DMS53 treated with DMSO at 0.1 percent for 48 hours (cell line): ENCODE data around the gene ZBTB46.

Experiments used
- DNase-seq: peaks from one replicate; lab custom pipeline; 2025; ENCODE audit not compliant: unreplicated experiment; lab: John Stamatoyannopoulos, UW

ZBTB46 gene

DNA sequence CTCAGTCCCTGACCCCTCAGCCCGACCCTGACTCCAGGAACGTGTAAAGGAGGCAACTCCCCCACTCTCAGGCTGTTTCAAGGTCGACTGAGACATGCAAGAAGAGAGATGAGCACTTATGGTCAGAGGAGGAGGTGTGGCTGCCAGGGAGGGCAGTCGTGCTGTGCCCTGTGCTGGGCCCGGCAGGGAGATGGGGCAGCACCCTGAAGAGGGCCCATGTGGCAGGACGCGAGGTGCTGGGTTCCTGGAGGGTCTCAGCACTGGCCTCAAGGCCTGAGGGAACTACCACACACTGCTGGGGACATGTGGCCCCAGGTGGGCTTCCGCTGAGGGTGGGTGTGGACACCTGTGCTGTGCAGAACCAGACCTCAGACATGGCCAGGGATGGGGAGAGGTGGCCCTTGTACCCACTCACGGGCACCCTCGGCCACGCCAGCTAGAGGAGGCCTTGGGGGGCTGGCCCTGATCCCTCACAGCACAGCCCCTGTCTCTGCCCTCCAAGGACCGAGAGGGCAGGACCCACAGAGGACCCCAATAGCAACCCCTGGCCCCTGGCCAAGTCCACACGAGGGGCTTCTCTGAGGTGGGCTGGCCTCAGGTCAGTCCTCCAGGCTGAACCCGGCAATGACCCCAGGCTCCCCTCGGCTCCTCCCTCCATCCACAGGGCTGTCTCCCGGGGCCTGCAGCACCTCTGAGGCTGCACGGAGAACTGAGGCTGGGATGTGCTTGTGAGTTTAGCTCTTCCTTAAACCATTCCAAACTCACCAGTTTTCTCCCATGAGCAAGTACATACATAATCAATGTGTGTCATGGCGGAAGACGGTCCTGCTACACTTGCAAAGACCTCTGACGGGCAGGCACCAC, 82.8 kb downstream of the ZBTB46 start:
- DNase-seq = no peak

DNA sequence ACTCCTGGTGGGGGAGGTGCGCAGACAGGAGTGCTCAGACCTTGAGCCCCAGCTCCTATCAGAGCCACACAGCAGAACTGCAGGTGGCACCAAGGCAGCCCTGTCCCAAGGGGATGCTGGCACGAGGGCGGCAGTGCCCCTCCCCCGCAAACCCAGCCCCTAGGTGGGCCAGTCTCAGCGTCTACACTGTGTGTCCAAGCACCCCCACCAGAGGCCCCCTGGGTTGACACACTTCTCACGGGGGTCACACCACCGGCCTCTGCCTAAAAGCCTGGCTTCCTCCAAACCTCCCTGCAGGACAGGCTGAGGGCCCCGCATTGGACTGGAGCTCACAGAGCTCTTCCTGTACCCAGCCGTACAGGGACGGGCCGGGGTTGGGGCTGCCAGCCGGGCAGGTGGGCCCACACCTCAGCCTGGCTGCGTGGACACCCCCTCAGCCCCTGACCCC, 83.4 kb downstream of the ZBTB46 start:
- DNase-seq = no peak

DNA sequence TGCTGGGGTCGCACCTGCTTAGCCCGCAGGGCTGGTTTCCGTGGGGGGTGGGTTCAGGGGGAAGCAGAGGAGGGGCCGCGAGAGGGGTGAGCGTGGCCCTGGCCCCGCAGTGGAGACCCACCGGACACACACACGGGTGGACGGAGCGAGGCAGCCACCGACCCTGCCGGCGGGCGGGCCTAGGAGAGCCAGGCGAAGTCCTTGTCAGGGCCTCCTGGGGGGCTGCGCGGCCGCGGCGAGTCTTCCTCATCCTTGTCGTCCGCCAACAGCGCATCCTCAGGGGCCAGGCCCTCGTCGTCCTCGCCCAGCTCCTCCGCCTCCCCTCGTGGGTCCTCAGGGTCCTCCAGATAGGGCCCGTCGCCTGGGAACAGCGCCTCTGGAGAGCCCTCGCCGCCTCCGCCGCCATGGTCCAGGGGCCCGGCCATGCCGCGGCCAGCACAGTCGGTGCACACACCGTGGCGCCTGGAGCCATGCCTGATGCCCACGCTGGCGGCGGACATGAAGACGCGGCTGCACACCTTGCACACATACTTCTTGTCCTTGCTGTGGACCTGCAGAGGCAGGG, 84.2 kb downstream of the ZBTB46 start:
- DNase-seq = no peak

DNA sequence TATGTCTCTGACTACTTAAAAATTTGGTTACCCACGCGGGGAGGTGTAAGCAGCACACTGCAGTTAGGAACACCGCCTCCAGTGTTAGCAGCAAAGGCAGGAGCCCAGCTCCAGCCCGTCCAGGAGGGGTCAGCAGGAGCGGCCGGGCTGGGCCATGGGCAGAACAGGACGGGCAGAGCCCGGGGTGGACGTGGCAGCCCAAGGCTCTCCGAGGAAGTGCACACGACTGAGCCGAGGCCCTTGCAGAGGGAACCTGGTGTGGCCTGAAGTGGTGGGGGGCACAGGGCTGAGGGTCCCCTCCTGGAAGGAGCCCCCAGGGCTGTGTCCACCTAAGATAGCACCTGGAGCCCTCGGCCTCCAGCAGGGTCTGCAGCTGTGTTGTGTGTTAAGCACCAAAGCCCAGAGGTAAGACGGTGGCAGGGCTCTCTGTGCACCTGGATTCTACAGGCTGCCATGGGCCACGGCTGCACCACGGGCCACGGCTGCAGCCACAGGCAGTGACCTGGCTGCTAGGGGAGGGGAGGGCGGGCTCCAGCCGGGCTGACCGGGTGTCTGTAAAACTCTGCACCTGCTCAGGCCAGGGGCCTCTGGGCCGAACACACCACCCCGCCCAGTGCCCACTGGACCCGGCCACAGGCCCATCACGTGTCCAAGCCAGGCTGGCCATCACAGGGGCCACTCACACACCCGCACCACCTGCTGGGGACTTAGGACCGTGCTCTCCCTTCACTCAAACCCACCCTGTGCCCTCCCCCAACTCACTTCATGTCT, 84.9 kb downstream of the ZBTB46 start:
- DNase-seq = no peak

DNA sequence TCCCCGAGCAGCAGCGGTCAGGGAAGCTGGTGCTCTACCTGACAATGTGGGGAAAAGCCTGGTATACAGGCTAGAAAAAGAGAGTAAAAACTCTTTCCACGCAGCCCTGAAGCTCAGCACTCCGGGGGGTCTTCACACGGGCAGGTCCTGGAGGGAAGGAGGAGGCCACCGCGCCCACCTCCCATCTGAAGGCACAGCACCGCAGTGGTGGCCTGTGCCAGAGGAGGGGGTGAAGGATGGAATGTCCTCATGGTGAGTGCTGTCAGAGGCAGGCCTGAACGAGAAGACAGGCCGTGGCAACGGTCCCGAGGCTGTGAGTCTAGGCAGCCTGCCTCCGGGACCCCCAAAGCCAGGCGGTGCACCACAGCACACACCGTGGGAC, 85.6 kb downstream of the ZBTB46 start:
- no peak for DNase-seq

DNA sequence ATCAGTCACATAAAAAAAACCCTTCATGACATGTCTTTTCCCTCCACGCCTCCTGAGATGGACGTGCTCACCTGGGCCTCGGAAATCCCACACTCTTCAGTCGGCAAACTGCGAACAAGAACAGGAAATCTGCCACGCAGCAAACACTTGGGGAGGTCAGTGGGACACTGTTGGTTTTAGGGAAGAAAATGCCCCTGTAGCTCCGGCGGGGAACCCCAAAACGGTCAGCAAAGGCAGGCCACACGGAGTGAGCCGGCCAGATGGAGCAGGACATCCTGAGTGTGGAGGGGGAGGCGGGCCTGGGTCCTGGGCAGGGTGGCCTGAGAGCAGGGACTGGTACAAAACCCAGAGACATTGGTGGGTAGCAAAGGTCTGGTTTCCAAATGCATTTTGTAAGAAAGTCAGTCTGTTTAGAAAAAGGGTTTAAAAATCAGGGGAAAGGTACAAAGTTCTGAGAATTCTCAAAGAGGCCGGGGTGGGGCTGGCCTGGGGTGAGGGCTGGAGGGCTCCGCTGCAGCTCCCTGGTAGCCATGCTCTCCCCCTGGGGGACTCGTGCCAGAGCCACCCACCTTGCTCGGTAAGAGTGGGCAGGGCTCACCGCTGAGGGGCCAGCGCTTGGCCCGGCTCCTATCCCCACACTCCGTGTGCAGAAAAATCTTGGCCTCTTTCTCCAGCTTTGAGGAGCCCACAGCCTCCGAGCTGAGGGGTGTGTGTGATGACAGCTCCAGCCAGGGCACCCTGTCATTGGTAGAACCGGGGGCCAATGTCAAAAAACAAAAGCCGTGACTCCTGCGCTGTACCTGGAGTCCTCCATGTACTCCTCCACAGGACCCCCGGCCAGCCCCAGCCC, 86.3 kb downstream of the ZBTB46 start:
- no peak for DNase-seq

DNA sequence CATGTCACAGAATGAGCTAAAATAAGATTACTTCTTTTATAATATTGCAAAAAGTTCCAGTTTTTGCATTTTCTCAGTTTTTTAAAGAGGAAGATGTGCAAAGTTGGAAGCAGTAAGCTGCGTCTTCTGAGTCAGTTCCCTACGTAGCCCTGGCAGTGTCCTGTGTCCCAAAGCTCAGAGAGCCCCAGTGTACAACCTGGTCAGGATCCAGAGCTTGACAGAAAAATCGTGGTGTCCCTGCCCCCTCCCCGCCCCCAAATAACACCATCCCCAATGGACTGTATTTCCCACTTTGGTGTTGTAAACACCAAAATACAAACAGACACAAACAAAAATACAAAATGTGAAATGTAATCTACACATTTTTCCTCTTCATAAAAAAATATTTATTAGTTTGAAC, 86.9 kb downstream of the ZBTB46 start:
- no peak for DNase-seq

DNA sequence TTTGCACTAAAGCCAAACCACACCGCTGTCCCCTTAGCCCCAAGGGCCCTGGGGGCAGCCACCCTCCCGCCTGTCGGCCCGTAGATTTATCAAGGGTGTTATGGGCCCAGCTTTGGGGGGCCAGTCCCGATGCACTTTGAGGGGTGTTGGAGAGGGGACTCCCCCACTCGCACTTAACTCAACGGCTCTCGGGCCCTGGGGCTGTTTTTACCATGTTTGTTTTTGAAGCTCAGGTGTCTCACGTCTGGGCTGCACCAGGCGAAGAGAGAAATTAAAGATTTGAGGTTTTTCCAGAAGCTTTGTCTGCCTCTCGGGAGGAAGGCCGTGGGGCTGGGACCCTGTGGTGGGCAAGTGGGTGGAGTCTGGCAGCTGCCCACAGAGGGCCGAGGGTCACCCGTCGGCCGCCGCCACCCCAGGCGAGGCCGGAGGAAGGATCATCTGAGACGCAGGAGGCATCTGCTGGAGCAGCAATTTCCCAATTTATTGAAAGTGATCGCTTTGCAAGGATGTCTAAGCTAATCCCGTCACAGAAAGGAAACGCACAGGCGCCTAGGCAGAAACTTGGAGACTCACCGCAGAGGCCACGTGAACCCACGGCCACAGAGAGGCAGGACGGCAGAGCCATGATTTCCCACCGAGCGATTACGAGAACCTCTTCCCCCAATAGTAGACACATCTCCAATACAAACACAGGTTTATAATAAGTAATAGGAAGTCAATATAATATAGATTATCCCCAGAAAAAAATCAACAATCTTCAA, 87.7 kb downstream of the ZBTB46 start:
- no peak for DNase-seq

DNA sequence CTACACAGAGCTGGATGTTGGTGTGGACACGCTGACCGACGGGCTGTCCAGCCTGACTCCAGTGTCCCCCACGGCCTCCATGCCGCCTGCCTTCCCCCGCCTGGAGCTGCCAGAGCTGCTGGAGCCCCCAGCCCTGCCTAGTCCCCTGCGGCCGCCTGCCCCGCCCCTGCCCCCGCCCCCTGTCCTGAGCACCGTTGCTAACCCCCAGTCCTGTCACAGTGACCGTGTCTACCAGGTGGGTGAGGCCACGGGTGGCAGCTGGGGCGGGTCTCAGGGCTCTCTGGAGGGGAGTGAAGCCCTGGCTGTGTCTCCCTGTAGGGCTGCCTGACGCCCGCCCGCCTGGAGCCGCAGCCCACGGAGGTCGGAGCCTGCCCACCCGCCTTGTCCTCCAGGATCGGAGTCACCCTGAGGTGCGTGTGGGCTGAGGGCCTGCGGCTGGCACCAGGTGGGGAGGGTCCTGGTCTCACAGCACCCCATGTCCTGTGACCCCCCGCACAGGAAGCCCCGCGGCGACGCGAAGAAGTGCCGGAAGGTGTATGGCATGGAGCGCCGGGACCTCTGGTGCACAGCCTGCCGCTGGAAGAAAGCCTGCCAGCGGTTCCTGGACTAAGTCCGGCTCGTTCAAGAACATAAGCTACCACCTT, 88.6 kb downstream of the ZBTB46 start:
- no peak for DNase-seq

DNA sequence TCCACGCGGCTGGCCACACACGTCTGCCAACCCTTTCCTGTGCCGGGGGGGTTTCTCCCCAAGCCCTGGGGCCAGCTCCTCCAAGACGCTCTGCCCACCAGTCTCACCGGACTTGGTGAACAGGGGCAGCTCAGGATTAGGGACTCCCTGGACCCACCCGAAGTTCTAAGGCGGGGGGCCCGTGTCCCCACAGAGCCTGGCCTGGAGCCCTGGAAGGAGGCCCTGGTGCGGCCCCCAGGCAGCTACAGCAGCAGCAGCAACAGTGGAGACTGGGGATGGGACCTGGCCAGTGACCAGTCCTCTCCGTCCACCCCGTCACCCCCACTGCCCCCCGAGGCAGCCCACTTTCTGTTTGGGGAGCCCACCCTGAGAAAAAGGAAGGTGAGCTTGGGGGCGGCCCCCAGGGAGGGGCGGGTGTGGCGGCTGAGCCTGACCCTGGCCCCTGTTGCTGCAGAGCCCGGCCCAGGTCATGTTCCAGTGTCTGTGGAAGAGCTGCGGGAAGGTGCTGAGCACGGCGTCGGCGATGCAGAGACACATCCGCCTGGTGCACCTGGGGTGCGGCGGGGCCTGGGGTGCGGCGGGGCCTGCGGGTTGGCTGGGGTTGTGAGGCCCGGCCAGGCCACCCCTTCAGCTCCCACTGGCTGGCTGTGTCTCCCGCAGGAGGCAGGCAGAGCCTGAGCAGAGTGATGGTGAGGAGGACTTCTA, 89.2 kb downstream of the ZBTB46 start:
- DNase-seq = no peak

DNA sequence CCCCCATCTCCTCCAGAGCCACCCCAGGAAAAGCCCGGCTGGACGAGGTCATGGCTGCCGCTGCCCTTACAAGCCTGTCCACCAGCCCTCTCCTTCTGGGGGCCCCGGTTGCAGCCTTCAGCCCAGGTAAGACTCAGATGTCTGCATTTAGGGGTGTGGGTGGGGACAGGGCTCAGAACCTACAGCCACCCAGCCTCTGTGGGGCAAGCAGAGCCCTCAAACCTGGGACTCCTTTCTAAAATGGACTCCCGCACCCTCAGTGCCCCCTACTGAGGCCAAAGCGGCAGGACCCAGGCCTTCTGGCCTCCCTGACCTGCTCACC, 89.7 kb downstream of the ZBTB46 start:
- no peak for DNase-seq

DNA sequence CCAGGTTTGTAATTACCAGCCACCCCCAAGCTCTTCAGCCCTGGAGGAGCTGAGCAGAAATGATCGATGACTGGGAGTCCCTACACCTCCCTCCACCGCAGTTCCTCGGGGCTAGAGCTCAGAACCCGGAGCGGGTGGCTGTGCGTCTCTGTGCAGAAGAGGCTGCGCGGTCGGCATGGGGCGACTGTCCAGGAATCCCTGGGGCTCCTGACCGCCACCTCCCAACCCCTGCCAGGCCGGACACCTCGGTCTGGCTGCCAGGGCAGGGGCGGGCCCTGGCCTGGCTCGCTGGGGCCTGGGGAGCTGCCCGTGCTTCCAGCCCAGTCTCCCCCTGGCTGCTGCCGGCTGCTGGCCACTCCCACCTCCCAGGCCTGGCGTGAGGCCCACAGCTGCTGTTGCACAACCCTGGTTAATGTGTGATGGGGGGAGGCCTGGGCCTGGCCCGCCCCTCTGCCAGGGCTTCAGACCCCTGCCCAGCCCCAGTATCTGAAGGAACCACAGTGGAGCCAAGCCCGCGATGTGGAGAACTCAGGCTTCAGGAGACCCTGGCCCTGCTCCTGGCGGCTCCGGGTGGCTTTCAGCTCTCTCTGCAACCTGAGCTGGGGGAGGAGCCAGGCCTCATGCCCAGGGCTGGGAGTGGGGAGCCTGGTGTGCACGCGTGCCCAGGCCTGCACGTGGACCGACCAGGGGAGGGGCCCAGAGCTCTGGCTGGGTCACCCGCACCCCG, 90.3 kb downstream of the ZBTB46 start:
- peak; percentile 59 for DNase-seq

DNA sequence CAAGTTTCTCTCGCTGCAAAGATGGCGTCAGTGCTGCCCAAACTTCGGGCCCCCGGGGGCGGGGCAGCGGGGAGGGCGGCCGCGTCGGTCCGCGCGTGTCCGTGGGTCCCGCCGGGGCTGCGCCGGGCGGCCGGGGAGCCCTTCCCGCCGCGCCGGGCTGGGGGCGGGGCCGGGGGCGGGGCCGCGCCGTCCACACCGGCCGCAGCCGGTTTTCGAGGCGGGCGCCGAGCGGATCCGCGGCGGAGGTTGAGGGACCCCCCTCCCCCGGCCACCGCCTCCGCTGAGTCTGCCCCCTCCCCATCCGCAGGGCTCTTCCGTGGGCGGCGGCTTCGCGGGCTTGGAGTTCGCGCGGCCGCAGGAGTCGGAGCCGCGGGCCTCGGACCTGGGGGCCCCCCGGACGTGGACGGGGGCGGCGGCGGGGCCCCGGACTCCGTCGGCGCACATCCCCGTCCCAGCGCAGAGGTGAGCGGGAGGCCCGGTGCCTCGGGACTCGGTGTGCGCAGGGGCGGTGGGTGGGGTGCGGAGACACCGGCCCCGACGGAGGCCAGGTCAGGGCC, 90.9 kb downstream of the ZBTB46 start:
- peak; percentile 15 for DNase-seq

DNA sequence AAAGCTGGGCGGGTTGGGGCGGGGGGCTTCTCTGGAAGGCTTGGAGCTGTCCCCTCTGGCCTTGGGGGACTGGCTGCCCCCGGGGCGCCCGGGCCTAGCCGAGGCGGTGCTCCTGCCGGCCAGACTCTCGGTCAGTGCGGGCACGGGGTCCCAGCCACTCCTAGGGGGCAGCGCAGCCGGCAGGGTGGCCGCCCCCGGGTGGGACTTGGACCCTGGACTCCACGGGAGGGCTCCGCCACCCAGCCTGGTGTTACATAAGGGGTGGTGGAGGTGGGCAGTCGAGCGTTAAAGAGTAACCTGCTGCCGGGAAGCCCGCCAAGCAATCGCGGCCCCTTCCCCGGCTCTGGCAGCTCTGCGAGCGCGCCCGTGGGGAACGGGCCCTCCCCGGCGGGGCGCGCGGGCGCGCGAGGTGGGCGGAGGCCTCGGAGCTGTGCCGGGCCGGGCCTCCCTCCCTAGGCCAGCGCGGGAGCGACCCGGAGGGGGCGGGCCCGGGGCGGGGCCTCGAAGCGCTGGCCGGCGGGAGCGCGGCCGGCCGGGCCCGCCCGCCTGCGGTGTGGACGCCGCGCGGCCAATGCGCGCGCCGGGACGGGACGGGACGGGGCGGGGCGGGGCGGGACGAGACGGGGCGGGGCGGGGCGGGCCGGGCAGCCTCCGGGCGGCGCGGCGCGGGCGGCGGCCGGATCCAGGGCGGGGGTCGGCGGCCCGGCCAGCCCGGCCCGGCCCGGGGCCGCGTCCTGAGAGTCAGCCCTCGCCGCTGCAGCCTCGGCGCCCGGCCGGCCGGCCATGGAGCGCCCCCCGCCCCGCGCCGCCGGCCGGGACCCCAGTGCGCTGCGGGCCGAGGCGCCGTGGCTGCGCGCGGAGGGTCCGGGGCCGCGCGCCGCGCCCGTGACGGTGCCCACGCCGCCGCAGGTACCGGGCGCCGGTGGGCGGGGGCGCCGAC, 91.7 kb downstream of the ZBTB46 start, which contains the start of gene SLC2A4RG:
Gene SLC2A4RG, plus strand, starts transcription at position 647 of the 940 bp plus-strand sequence. Its CDS starts 137 bp downstream, at position 784.
- peak; percentile 55 for DNase-seq

DNA sequence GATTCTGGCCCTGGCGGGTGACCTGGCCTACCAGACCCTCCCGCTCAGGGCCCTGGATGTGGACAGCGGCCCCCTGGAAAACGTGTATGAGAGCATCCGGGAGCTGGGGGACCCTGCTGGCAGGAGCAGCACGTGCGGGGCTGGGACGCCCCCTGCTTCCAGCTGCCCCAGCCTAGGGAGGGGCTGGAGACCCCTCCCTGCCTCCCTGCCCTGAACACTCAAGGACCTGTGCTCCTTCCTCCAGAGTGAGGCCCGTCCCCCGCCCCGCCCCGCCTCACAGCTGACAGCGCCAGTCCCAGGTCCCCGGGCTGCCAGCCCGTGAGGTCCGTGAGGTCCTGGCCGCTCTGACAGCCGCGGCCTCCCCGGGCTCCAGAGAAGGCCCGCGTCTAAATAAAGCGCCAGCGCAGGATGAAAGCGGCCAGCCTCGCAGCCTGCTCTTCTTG, 92.4 kb downstream of the ZBTB46 start:
- peak; percentile 45 for DNase-seq

DNA sequence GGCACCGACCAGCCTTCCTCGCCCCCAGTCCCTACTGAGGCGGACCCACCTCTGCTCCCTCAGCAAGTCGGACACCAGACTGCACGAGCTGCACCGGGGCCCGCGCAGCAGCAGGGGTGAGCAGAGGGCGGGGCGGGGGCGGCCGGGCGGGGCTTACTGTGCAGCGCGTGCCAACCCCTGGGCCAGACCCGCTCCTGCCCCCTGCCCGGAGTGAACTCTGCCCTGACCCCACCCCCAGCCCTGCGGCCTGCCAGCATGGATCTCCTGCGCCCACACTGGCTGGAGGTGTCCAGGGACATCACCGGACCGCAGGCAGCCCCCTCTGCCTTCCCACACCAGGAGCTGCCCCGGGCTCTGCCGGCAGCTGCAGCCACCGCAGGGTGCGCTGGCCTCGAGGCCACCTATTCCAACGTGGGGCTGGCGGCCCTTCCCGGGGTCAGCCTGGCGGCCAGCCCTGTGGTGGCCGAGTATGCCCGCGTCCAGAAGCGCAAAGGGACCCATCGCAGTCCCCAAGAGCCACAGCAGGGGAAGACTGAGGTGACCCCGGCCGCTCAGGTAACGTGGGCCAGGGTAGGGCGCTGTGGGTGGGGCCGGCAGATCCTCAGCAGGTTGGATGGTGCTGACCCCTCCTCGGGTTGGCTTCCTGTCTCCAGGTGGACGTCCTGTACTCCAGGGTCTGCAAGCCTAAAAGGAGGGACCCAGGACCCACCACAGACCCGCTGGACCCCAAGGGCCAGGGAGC, 92.9 kb downstream of the ZBTB46 start:
- DNase-seq = no peak

DNA sequence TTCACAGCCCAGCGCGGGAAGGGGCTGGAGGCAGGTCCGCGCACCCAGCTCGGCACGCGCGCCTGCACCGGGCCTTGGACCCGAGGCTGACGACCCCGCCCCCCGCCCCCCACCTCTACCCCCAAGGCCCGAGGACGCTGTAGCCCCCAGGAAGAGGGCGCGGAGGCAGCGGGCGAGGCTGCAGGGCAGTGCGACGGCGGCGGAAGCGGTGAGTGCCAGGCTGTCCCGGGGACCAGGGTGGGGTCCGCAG, 93.4 kb downstream of the ZBTB46 start:
- DNase-seq = no peak
